H1 (cell line): ENCODE data around the gene SERINC5. TPM values are rescaled to one million over a fixed set of nuclear protein-coding genes. Genes with fewer than 3 reads are reported as not detected.

Experiments
- BACH1 ChIP-seq: IDR thresholded peaks from 2 replicates; pipeline ENCODE4 v1.6.1; 2012; ENCODE audit warnings: low read length, improper control_type of control experiment
- BRCA1 ChIP-seq: IDR thresholded peaks from 2 replicates; pipeline ENCODE4 v1.6.1; 2012; ENCODE audit warnings: low read depth, low read length, improper control_type of control experiment
- SAP30 ChIP-seq: fragments of 300-600 bp; sonication (generic); IDR thresholded peaks from 2 replicates; pipeline ENCODE4 v1.7.1; 2012; ENCODE audit warnings: low read length, moderate library complexity, mild to moderate bottlenecking, inconsistent platforms; ENCODE audit not compliant: insufficient read depth, insufficient replicate concordance
- SP2 ChIP-seq: IDR thresholded peaks from 2 replicates; pipeline ENCODE4 v1.6.1; 2012; ENCODE audit warnings: mild to moderate bottlenecking, low read length, inconsistent platforms
- polyA plus RNA-seq, 7 experiments: library from polyadenylated mRNA; depleted of rRNA in 3 of 7; stranded (reverse) in 5 of 7; unstranded in 2 of 7; fragments of >200 nt in 5 of 7; fragments of 200-250 nt in 2 of 7; gene quantifications; 1 replicate in 5 of 7; 2 replicates in 1 of 7; 4 replicates in 1 of 7; pipeline versions ENCODE4 v1.2.1 to v1.2.3, GENCODE V29; 2011 to 2013; ENCODE audit warnings: missing spikeins in 2 of 7, mixed read lengths in 2 of 7
- total RNA-seq: library from RNA; stranded (reverse); fragmentation: NEBNext Ultra II Directional; extraction: Animal tissue kit (Norgen Biotek cat#: 25700); gene quantifications from 2 replicates; pipeline ENCODE4 v1.2.1, GENCODE V29; 2021
- TF ChIP-seq, protein P1 (sequence below): IDR thresholded peaks from 2 replicates; pipeline ENCODE4 v1.6.1; 2012; ENCODE audit warnings: low read length, inconsistent platforms
- TF ChIP-seq, protein P2 (sequence below): IDR thresholded peaks from 2 replicates; pipeline ENCODE4 v1.6.1; 2012; ENCODE audit warnings: inconsistent platforms

Gene SERINC5
- total and polyA plus RNA-seq, 2 of the 8 experiments (the other 6 are each of a cell fraction or from before 2014, with no cell fraction given): 32.2 to 149 TPM

GRCh38 chr5:80093796-80094195 is 162.1 kb downstream of the SERINC5 start (continued):
- TF ChIP-seq, protein P1, sequence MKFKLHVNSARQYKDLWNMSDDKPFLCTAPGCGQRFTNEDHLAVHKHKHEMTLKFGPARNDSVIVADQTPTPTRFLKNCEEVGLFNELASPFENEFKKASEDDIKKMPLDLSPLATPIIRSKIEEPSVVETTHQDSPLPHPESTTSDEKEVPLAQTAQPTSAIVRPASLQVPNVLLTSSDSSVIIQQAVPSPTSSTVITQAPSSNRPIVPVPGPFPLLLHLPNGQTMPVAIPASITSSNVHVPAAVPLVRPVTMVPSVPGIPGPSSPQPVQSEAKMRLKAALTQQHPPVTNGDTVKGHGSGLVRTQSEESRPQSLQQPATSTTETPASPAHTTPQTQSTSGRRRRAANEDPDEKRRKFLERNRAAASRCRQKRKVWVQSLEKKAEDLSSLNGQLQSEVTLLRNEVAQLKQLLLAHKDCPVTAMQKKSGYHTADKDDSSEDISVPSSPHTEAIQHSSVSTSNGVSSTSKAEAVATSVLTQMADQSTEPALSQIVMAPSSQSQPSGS: no peak
- no peak for TF ChIP-seq SP2
- TF ChIP-seq, protein P2, sequence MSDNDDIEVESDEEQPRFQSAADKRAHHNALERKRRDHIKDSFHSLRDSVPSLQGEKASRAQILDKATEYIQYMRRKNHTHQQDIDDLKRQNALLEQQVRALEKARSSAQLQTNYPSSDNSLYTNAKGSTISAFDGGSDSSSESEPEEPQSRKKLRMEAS: no peak
- no peak for TF ChIP-seq BACH1
- TF ChIP-seq BRCA1: no peak
- TF ChIP-seq SAP30: no peak
- TF ChIP-seq, all 59 proteins: peak for 3
